Liver (tissue), 9 donors: ENCODE measurements around the gene TTC7B. TPM values are rescaled to one million over a fixed set of nuclear protein-coding genes. Genes with fewer than 3 reads are reported as not detected.

ENCODE experiments used
- DNase-seq: peaks from one replicate; pipeline ENCODE4 v3.0.0-alpha.2; 2017; ENCODE audit warnings: low spot score
- H3K27ac ChIP-seq, 2 donors: one replicate each; pipeline ENCODE4 v1.7.0; 2013; ENCODE audit warnings: inconsistent platforms in 2 of 2, low read length in 2 of 2, control low read depth in 1 of 2, low read depth in 1 of 2, mild to moderate bottlenecking in 1 of 2
- H3K27me3 ChIP-seq, 4 donors: one replicate each; pipeline versions ENCODE4 v1.6.1 to v1.7.0; 2013; ENCODE audit warnings: low read length in 3 of 4, inconsistent platforms in 1 of 4, mild to moderate bottlenecking in 1 of 4, moderate library complexity in 1 of 4; ENCODE audit not compliant: control insufficient read depth in 4 of 4, insufficient read depth in 4 of 4
- H3K36me3 ChIP-seq, 4 donors: one replicate each; pipeline versions ENCODE4 v1.6.1 to v1.7.0; 2013; ENCODE audit warnings: low read length in 3 of 4, mild to moderate bottlenecking in 3 of 4, low read depth in 1 of 4, moderate library complexity in 1 of 4; ENCODE audit not compliant: control insufficient read depth in 4 of 4, insufficient read depth in 3 of 4
- H3K4me1 ChIP-seq, 4 donors: one replicate each; pipeline versions ENCODE4 v1.6.1 to v1.7.0; 2013; ENCODE audit warnings: low read length in 3 of 4, mild to moderate bottlenecking in 3 of 4, moderate library complexity in 1 of 4; ENCODE audit not compliant: control insufficient read depth in 4 of 4, insufficient read depth in 4 of 4
- H3K4me3 ChIP-seq, 3 donors: one replicate each; pipeline versions ENCODE4 v1.6.1 to v1.7.0; 2013; ENCODE audit warnings: low read length in 3 of 3, control low read depth in 1 of 3, low read depth in 1 of 3, mild to moderate bottlenecking in 1 of 3
- H3K9ac ChIP-seq, 2 donors: one replicate each; pipeline ENCODE4 v1.7.0; 2013; ENCODE audit warnings: low read length in 2 of 2, mild to moderate bottlenecking in 2 of 2, moderate library complexity in 2 of 2, control low read depth in 1 of 2, low read depth in 1 of 2
- H3K9me3 ChIP-seq, 4 donors: one replicate each; pipeline versions ENCODE4 v1.6.1 to v1.7.0; 2013; ENCODE audit warnings: low read length in 3 of 4; ENCODE audit not compliant: control insufficient read depth in 4 of 4
- EGR1 ChIP-seq, 2 donors: IDR thresholded peaks; 2 replicates each; pipeline ENCODE4 v1.6.1; 2016 to 2018; ENCODE audit warnings: antibody characterized with exemption in 2 of 2, low read depth in 2 of 2
- FOXA1 ChIP-seq: IDR thresholded peaks from 2 replicates; pipeline ENCODE4 v1.6.1; 2016; ENCODE audit warnings: antibody characterized with exemption
- FOXA2 ChIP-seq: IDR thresholded peaks from 2 replicates; pipeline ENCODE4 v1.6.1; 2016; ENCODE audit warnings: antibody characterized with exemption
- GABPA ChIP-seq, 2 donors: IDR thresholded peaks in 1 of 2; conservative IDR thresholded peaks in 1 of 2; 2 replicates each; pipeline ENCODE4 v1.6.1; 2016; ENCODE audit warnings: antibody characterized with exemption in 2 of 2, mild to moderate bottlenecking in 1 of 2, moderate library complexity in 1 of 2
- HNF4A ChIP-seq, 2 donors: conservative IDR thresholded peaks; 2 replicates each; pipeline ENCODE4 v1.6.1; 2016; ENCODE audit warnings: antibody characterized with exemption in 2 of 2, mild to moderate bottlenecking in 2 of 2
- JUND ChIP-seq, 2 donors: IDR thresholded peaks; 2 replicates each; pipeline ENCODE4 v1.6.1; 2016; ENCODE audit warnings: antibody characterized with exemption in 2 of 2
- RAD21 ChIP-seq, 2 donors: IDR thresholded peaks; 2 replicates each; pipeline ENCODE4 v1.6.1; 2016; ENCODE audit warnings: antibody characterized with exemption in 2 of 2, mild to moderate bottlenecking in 2 of 2
- RXRA ChIP-seq, 2 donors: IDR thresholded peaks; 2 replicates each; pipeline ENCODE4 v1.6.1; 2017 to 2018; ENCODE audit warnings: antibody characterized with exemption in 2 of 2, mild to moderate bottlenecking in 1 of 2
- SP1 ChIP-seq: IDR thresholded peaks from 2 replicates; pipeline ENCODE4 v1.6.1; 2018; ENCODE audit warnings: antibody characterized with exemption, mild to moderate bottlenecking
- TAF1 ChIP-seq: conservative IDR thresholded peaks from 2 replicates; pipeline ENCODE4 v1.6.1; 2016; ENCODE audit warnings: antibody characterized with exemption, mild to moderate bottlenecking
- YY1 ChIP-seq: IDR thresholded peaks from 2 replicates; pipeline ENCODE4 v1.6.1; 2016; ENCODE audit warnings: antibody characterized with exemption, mild to moderate bottlenecking
- WGBS: extraction: QIAGEN DNeasy Blood & Tissue Kit; methylation state at CpG from one replicate; pipeline ENCODE4 v1.1.7; 2013; 5-methylcytosine and 5-hydroxymethylcytosine counted together
- polyA plus RNA-seq, 2 donors: library from polyadenylated mRNA; stranded (reverse) in 1 of 2; unstranded in 1 of 2; fragments of 200-250 nt in 1 of 2; fragments of >200 nt in 1 of 2; fragmentation: Nextera tagmentation in 1 of 2; extraction: Ambion mirVana in 1 of 2; gene quantifications; one replicate each; pipeline versions ENCODE4 v1.2.1 to v1.2.3, GENCODE V29; 2013 to 2015
- total RNA-seq, 2 donors: library from RNA; depleted of rRNA; stranded (reverse); fragments of >200 nt; gene quantifications; one replicate each; pipeline ENCODE4 v1.2.3, GENCODE V29; 2014
- TF ChIP-seq, protein P1 (sequence below): IDR thresholded peaks from 2 replicates; pipeline ENCODE4 v1.6.1; 2016; ENCODE audit warnings: antibody characterized with exemption, mild to moderate bottlenecking
- TF ChIP-seq, protein P2 (sequence below): IDR thresholded peaks from 2 replicates; pipeline ENCODE4 v1.6.1; 2016; ENCODE audit warnings: antibody characterized with exemption
- TF ChIP-seq, protein P3 (sequence below): IDR thresholded peaks from 2 replicates; pipeline ENCODE4 v1.6.1; 2016; ENCODE audit warnings: antibody characterized with exemption
- TF ChIP-seq, protein P4 (sequence below): IDR thresholded peaks from 2 replicates; pipeline ENCODE4 v1.6.1; 2016; ENCODE audit warnings: antibody characterized with exemption
- TF ChIP-seq, protein P5 (sequence below): fragments of 150-350 bp; IDR thresholded peaks from 2 replicates; pipeline ENCODE4 v1.5.1; 2017; ENCODE audit warnings: improper control_type of control experiment, low read depth, low read length; ENCODE audit not compliant: missing input control
- donor health status: healthy.
- donor health status: healthy.
- donor health status: healthy.
- donor health status: healthy.
- donor health status: healthy.

The TTC7B gene
- total and polyA plus RNA-seq, 4 donors: 9.1 to 31.0 (median 12.5) TPM

DNA sequence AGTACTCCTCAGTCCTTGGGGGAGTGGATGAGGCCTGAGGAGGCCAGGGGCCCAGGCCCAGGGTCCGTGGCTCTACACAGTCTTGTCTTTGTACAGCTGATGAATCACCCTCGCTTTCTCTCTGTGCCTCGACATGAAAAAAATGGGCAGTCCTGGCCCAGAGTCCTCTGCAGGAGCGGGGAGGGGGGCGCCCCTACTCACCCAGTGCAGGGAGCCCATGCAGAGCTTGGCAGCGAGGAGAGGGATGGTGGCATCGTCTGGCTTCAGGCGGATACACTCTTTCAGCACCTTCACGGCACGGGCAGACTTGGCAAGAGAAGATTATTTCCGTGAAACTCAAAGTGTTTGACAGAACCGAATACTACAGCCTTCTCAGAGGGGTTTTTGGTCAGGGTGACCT lies 159.3 kb downstream of the TTC7B start:
- Histone ChIP-seq H3K9me3 (no peaks in the 10 kb centered on the region), H3K4me1 (no peaks in the 10 kb centered on the region), H3K27ac (no peak overlapping the region), H3K36me3 (peaks cover 8 to 40% (median 24%) of the 10 kb centered on the region in 4 donors), H3K4me3 (no peak overlapping the region), H3K9ac (no peak overlapping the region), H3K27me3 (no peaks in the 10 kb centered on the region)
- TF ChIP-seq HNF4A (conservative IDR thresholded peaks at IDR 0.05) (no peak), YY1 (no peak), JUND (IDR thresholded peaks at IDR 0.05) (no peak), SP1 (no peak), FOXA2 (no peak)
- TF ChIP-seq, protein P1, sequence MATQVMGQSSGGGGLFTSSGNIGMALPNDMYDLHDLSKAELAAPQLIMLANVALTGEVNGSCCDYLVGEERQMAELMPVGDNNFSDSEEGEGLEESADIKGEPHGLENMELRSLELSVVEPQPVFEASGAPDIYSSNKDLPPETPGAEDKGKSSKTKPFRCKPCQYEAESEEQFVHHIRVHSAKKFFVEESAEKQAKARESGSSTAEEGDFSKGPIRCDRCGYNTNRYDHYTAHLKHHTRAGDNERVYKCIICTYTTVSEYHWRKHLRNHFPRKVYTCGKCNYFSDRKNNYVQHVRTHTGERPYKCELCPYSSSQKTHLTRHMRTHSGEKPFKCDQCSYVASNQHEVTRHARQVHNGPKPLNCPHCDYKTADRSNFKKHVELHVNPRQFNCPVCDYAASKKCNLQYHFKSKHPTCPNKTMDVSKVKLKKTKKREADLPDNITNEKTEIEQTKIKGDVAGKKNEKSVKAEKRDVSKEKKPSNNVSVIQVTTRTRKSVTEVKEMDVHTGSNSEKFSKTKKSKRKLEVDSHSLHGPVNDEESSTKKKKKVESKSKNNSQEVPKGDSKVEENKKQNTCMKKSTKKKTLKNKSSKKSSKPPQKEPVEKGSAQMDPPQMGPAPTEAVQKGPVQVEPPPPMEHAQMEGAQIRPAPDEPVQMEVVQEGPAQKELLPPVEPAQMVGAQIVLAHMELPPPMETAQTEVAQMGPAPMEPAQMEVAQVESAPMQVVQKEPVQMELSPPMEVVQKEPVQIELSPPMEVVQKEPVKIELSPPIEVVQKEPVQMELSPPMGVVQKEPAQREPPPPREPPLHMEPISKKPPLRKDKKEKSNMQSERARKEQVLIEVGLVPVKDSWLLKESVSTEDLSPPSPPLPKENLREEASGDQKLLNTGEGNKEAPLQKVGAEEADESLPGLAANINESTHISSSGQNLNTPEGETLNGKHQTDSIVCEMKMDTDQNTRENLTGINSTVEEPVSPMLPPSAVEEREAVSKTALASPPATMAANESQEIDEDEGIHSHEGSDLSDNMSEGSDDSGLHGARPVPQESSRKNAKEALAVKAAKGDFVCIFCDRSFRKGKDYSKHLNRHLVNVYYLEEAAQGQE: no peak
- DNase-seq: no peak
- 94% methylated on average over 12 of the region's 12 CpGs for WGBS

DNA sequence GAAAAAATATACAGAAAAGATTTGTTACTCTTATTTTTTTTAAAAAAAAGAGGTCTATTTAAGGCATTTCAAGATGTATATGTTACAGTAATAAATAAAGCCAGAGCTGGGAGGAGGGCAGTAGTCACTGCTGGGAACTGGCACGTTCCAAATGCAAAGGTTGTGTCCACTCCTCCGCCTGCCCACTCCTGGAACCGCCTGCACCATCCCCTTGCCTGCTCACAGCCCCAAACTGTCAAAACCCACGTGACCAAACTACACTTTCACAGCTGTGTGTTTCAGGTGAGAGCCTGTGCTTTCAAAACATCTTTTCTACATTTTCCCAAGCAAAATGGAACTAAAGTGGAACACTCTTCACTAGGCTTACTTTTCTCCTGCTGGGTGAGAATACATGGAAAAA lies 160.4 kb downstream of the TTC7B start:
- H3K27ac ChIP-seq: no peak overlapping the region
- H3K4me1 ChIP-seq: no peaks in the 10 kb centered on the region
- H3K27me3 ChIP-seq: no peaks in the 10 kb centered on the region
- no peaks in the 10 kb centered on the region for H3K9me3 ChIP-seq
- no peak for DNase-seq
- H3K36me3 ChIP-seq: peaks cover 8 to 41% (median 28%) of the 10 kb centered on the region in 4 donors
- H3K9ac ChIP-seq: no peak overlapping the region
- 92% methylated on average over 4 of the region's 4 CpGs for WGBS
- TF ChIP-seq GABPA (IDR thresholded peaks at IDR 0.05 in 1 of 2, conservative IDR thresholded peaks at IDR 0.05 in 1 of 2) (no peak), HNF4A (conservative IDR thresholded peaks at IDR 0.05) (no peak), TAF1 (no peak), RAD21 (IDR thresholded peaks at IDR 0.05) (no peak), EGR1 (IDR thresholded peaks at IDR 0.05; ENCODE audit: low read depth in 2 of 2) (no peak), FOXA2 (no peak), RXRA (IDR thresholded peaks at IDR 0.05) (no peak), FOXA1 (no peak), JUND (IDR thresholded peaks at IDR 0.05) (no peak), YY1 (no peak)
- TF ChIP-seq, protein P2, sequence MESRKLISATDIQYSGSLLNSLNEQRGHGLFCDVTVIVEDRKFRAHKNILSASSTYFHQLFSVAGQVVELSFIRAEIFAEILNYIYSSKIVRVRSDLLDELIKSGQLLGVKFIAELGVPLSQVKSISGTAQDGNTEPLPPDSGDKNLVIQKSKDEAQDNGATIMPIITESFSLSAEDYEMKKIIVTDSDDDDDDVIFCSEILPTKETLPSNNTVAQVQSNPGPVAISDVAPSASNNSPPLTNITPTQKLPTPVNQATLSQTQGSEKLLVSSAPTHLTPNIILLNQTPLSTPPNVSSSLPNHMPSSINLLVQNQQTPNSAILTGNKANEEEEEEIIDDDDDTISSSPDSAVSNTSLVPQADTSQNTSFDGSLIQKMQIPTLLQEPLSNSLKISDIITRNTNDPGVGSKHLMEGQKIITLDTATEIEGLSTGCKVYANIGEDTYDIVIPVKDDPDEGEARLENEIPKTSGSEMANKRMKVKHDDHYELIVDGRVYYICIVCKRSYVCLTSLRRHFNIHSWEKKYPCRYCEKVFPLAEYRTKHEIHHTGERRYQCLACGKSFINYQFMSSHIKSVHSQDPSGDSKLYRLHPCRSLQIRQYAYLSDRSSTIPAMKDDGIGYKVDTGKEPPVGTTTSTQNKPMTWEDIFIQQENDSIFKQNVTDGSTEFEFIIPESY: no peak
- TF ChIP-seq, protein P3, sequence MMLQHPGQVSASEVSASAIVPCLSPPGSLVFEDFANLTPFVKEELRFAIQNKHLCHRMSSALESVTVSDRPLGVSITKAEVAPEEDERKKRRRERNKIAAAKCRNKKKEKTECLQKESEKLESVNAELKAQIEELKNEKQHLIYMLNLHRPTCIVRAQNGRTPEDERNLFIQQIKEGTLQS: no peak
- TF ChIP-seq, protein P1: no peak
- TF ChIP-seq, protein P4, sequence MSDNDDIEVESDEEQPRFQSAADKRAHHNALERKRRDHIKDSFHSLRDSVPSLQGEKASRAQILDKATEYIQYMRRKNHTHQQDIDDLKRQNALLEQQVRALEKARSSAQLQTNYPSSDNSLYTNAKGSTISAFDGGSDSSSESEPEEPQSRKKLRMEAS: no peak
- TF ChIP-seq, protein P5, sequence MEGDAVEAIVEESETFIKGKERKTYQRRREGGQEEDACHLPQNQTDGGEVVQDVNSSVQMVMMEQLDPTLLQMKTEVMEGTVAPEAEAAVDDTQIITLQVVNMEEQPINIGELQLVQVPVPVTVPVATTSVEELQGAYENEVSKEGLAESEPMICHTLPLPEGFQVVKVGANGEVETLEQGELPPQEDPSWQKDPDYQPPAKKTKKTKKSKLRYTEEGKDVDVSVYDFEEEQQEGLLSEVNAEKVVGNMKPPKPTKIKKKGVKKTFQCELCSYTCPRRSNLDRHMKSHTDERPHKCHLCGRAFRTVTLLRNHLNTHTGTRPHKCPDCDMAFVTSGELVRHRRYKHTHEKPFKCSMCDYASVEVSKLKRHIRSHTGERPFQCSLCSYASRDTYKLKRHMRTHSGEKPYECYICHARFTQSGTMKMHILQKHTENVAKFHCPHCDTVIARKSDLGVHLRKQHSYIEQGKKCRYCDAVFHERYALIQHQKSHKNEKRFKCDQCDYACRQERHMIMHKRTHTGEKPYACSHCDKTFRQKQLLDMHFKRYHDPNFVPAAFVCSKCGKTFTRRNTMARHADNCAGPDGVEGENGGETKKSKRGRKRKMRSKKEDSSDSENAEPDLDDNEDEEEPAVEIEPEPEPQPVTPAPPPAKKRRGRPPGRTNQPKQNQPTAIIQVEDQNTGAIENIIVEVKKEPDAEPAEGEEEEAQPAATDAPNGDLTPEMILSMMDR: no peak
- H3K4me3 ChIP-seq: no peak overlapping the region
